Measurements from ENCODE around the gene GALE. TPM values are rescaled to one million over a fixed set of nuclear protein-coding genes. Genes with fewer than 3 reads are reported as not detected.
"Not testable (repeated sequence)": the region's sequence is repeated elsewhere in the genome, so short reads cannot be mapped to it uniquely, and the experiment has no call there.

The GALE gene
- total RNA-seq (2014; rRNA removed; shearing (Covaris generic)) = 252 and 273 TPM in 2 replicates

DNA sequence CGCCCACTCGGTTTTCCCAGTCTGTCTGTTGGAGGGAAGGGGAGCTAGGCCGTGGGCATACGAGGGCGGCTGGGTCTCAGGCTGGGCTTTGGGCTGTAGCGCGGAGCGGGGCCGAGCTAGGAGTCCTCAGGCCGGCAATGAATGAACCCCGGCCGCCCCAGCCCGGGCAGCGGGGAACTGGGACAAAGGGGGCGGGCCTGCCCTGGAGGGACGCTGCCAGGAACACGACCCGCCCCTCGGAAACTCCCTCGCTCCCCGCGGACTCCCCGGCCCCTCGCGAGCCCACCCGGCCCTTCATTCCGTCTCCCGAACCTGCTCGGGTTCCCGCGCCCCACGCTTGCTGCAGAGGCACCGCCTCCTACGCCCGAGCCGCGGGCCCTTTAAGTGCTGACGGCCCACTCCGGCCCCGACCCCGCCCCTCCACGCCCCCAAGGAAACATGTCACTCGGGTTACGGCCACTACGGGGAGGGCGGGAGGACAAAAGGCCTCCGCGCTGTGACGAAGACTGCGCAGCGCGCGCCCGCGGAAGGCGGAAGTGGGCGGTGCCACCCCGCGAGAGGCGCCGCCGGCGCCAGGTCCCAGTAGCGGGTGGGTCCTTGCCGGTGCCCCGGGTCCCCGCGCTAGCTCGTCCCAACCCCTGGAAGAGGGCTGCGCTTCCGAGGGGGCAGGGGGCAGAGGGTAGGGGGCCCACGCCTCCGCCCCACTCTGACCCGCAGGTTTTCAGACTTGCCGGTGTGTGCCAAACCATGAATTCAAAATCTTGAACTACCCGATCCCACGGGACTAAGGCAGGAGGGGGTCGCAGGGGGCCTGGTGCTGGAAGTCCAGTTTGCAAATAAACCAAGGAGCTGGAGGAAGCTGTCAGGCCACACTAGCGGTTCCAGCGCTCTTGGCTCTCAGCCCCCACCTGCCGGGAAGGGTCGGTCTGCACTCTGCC, at the start of gene GALE:
Gene GALE (minus strand): TSS at position 355 of the 938 bp plus-strand sequence. CDS start 1,747 bp downstream, outside the sequence.
- DNase-seq (ENCODE audit: low spot score) = peak; percentile 93

DNA sequence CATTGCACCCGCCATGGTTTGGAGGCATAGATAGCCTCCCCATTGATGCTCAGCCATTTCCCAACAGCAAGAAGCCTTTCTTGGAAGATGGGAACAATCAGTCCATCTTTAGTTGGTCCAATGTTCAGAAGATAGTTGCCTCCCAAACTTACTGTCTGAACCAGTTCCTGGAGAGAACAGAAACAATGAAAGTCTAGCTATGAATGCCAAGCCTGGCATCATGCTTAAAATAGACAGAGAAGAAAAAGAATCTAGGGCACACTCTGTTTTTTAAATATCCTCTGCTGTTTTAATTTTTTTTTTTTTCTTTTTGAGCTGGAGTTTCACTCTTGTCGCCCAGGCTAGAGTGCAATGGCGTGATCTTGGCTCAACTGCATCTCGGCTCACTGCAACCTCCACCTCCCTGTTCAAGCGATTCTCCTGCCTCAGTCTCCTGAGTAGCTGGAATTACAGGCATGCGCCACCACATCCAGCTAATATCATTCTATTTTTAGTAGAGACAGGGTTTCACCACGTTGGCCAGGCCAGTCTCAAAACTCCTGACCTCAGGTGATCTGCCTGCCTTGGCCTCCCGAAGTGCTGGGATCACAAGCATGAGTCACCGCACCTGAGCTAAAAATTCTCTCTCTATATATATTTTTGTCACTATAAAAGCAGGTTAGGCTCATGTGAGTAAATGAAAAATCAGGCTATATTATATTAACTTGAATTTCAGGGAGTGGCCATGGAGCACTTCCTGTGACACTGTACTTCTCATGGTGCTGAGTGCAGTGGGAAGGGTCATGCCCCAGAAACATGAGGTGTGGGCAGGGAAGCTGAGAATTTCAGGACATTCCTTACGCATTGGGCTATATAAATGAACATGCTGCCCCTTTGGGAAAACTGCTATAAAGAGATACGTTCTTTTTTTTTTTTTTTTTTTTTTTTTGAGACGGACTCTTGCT, 48.4 kb upstream of the GALE start:
- DNase-seq (ENCODE audit: low spot score) = no peak

- not testable (repeated sequence) for DNase-seq (ENCODE audit: low spot score)
Observed at GRCh38 chr1:23847482-23848095, 47.0 kb upstream of the GALE start.

DNA sequence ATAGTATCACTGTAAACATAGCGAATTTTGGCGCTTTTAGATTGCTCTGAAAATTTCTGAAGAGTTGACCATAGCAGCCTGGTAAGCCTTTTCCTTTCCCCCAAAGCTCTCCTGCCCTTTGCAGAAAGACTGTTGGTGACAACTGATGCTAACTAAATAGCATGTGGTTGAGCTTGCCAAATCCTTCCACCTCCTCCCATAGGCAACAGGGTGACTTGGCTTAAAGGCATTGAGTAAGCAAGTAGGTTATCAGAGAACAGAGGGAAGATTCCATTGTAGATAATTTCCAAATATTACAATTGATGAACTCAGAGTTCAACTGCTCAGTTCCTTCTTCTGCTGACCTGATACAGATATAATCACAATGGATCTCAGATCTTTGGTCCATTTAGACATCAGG, 44.6 kb upstream of the GALE start:
- no peak for DNase-seq (ENCODE audit: low spot score)

- no peak for DNase-seq (ENCODE audit: low spot score)
Observed at GRCh38 chr1:23843644-23844043, 43.1 kb upstream of the GALE start.

DNA sequence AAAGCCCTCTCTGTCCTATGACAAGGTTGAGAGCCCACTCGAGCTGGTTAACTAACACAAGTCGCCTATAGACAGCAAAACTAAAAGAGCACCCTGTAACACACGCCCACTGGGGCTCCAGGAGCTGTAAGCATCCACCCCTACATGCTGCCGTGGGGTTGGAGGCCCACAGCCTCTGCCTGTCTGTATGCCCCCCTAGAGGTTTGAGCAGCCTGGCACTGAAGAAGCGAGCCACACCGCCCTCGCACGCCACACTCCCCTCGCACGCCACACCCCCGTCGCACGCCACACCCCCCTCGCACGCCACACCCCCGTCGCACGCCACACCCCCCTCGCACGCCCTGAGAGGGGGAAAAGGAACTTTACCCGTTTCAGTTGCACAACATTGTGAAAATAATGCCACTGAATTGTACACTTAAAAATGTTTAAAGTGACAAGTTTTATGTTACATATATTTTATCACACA, 37.9 kb upstream of the GALE start:
- peak; percentile 41 for DNase-seq (ENCODE audit: low spot score)

DNA sequence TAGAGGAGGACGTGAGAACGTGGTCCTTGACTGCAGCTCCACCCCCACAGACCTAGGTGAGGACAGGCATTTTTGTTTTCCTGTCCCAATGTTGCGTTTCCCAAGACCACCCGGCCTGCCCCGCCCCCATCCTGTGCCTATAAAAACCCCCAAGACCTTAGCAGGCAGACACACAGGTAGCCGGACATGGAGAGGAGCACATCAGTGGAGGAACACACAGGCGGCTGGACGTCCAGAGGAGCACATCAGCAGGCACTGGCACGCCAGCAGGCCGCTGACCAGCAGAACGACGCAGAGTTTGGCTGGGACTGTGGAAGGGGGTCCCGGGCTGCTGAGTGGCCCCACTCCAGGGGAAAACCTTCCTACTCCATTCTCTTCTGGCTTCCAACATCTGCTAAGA, 37.4 kb upstream of the GALE start:
- DNase-seq (ENCODE audit: low spot score) = no peak

DNA sequence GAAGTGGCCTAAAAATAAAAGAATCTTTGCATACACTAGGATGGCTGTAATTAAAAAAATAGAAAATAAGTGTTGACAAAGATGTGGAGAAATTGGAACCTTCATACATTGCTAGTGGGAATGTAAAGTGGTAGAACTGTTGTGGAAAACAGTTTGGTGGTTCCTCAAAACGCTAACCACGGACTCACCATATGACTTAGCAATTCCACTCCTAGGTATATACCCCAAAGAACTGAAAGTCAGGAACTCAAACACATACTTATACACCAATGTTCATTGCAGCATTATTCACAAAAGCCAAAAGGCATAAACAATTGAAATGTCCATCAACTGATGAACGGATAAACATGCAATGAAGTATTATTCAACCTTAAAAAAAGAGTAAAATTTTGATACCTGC, 35.5 kb upstream of the GALE start:
- DNase-seq (ENCODE audit: low spot score) = no peak

GRCh38 chr1:23834156-23834555, 33.6 kb upstream of the GALE start:
- not testable (repeated sequence) for DNase-seq (ENCODE audit: low spot score)

GRCh38 chr1:23827717-23828116, 27.2 kb upstream of the GALE start:
- no peak for DNase-seq (ENCODE audit: low spot score)

- DNase-seq (ENCODE audit: low spot score) = not testable (repeated sequence)
Observed at GRCh38 chr1:23826590-23826989, 26.0 kb upstream of the GALE start.

DNA sequence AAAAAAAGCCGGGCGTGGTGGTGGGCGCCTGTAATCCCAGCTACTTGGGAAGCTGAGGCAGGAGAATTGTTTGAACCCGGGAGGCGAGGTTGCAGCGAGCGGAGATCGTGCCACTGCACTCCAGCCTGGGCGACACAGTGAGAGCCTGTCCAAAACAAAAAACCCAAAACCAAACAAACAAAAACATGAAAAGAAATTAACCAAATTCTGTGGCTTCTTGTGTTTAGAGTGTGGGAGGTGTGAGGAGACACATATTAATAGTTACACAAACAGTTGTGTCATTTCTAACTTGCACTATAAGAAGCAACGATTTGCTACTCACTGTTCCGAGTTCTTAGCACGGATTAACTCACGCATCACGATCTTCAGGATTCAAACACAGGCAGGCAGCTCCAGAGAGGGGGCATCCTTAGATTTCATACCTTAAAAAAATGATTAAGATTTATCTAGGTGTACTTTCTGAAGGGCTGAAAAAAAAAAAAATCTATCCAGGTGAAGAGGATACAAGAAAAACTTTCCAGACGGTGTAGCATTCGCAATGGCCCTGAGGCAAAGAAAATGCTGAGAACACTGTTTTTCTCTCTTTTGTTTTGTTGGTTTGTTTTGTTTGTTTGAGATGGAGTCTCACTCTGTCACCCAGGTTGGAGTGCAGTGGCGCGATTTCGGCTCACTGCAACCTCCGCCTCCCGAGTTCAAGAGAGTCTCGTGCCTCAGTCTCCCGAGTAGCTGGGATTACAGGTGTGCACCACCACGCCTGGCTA, 25.4 kb upstream of the GALE start:
- no peak for DNase-seq (ENCODE audit: low spot score)

GRCh38 chr1:23825076-23825761, 24.7 kb upstream of the GALE start, which contains the start of gene HMGCL:
HMGCL (minus strand) TSS chr1:23825429; CDS start chr1:23825415, 14 bp downstream.
- DNase-seq (ENCODE audit: low spot score) = peak; percentile 86

GRCh38 chr1:23824711-23825075, 24.1 kb upstream of the GALE start:
- DNase-seq (ENCODE audit: low spot score) = no peak

GRCh38 chr1:23823767-23824166, 23.2 kb upstream of the GALE start:
- no peak for DNase-seq (ENCODE audit: low spot score)

DNA sequence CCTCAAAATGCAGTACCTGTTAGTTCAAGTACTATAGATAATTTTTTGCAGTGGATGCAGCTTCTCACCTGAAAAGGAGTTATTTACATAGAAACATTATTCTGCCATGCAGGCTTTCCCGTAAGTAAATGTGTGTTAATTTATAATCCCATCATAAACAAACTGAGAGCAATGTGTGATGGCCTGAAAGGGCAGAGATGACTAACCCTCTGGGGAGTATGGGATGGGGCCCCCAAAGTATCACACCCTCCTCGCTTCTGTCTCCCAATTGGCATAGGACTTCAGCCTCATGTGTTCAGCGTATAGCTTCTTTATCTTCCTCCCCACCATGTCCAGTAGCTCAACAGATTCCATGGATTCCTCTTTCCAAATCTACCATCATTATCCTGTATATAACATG, 17.1 kb upstream of the GALE start:
- DNase-seq (ENCODE audit: low spot score) = no peak

- no peak for DNase-seq (ENCODE audit: low spot score)
Observed at GRCh38 chr1:23816906-23817305, 16.4 kb upstream of the GALE start.

- no peak for DNase-seq (ENCODE audit: low spot score)
Observed at GRCh38 chr1:23816361-23816760, 15.8 kb upstream of the GALE start.

- no peak for DNase-seq (ENCODE audit: low spot score)
Observed at GRCh38 chr1:23814016-23814415, 13.5 kb upstream of the GALE start.
